ENCODE measurements around the gene ANKRD26.

ANKRD26 gene

GRCh38 chr10:27104919-27105318, 4.6 kb upstream of the ANKRD26 start:
- TF ChIP-seq, protein P1, sequence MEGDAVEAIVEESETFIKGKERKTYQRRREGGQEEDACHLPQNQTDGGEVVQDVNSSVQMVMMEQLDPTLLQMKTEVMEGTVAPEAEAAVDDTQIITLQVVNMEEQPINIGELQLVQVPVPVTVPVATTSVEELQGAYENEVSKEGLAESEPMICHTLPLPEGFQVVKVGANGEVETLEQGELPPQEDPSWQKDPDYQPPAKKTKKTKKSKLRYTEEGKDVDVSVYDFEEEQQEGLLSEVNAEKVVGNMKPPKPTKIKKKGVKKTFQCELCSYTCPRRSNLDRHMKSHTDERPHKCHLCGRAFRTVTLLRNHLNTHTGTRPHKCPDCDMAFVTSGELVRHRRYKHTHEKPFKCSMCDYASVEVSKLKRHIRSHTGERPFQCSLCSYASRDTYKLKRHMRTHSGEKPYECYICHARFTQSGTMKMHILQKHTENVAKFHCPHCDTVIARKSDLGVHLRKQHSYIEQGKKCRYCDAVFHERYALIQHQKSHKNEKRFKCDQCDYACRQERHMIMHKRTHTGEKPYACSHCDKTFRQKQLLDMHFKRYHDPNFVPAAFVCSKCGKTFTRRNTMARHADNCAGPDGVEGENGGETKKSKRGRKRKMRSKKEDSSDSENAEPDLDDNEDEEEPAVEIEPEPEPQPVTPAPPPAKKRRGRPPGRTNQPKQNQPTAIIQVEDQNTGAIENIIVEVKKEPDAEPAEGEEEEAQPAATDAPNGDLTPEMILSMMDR (conservative IDR thresholded peaks at IDR 0.05) = no peak
- TF ChIP-seq ZFX (IDR thresholded peaks at IDR 0.05) = no peak
- no peak overlapping the region for H3K27ac ChIP-seq

DNA sequence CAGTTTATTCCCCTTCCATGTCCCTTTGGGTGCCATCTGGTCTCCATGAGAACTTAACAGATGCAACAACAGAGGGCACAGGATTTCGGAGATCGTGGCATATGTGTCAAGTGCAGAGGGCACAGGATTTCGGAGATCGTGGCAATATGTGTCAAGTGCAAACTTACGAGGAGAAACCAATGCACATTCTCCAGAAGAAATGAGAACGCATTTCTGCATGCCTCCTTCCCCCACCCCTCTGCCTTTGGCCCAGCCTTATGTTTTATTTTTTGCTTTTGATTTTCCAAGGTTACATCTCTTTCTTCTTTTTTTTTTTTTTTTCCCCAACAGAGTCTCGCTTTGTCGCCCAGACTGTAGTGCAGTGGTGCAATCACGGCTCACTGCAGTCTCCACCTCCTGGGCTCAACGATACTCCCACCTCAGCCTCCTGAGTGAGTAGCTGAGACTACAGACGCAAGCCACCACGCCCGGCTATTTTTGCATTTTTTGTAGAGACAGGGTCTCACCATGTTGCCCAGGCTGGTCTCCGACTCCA, 586 bp upstream of the ANKRD26 start:
- peak overlapping the region; percentile 84 for H3K27ac ChIP-seq

DNA sequence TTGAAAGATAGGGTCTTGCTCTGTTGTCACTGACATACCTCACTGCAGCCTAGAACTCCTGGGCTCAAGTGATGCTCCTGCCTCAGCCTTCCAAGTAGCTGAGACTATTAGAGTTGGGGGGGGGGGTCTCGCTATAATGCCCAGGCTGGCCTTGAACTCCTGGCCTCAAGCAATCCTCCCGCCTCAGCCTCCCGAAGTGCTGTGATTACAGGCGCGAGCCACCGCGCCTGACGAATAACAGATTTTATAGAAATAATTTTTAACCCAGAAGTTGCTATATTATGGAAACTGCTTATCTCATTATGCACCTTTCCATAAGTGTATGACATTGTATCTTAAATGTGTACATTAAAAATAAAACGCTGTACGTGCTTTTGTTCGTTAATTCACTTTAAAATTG, 846 bp downstream of the ANKRD26 start:
- H3K27ac ChIP-seq = peak overlapping the region; percentile 84

More for the DNA sequence above, 586 bp upstream of the ANKRD26 start:
- no peak for TF ChIP-seq ZFX (IDR thresholded peaks at IDR 0.05)
- TF ChIP-seq, protein P1 (conservative IDR thresholded peaks at IDR 0.05) = no peak

GRCh38 chr10:27088119-27089044, 11.9 kb downstream of the ANKRD26 start:
- H3K27ac ChIP-seq = no peak overlapping the region
- TF ChIP-seq, protein P1 (conservative IDR thresholded peaks at IDR 0.05) = no peak
- TF ChIP-seq ZFX (IDR thresholded peaks at IDR 0.05) = no peak

More for the DNA sequence above, 846 bp downstream of the ANKRD26 start:
- TF ChIP-seq, protein P1 (conservative IDR thresholded peaks at IDR 0.05) = no peak
- TF ChIP-seq ZFX (IDR thresholded peaks at IDR 0.05) = no peak

- TF ChIP-seq, protein P1 (conservative IDR thresholded peaks at IDR 0.05) = no peak
- no peak for TF ChIP-seq ZFX (IDR thresholded peaks at IDR 0.05)
Measured at GRCh38 chr10:27072436-27073114, 27.7 kb downstream of the ANKRD26 start.

DNA sequence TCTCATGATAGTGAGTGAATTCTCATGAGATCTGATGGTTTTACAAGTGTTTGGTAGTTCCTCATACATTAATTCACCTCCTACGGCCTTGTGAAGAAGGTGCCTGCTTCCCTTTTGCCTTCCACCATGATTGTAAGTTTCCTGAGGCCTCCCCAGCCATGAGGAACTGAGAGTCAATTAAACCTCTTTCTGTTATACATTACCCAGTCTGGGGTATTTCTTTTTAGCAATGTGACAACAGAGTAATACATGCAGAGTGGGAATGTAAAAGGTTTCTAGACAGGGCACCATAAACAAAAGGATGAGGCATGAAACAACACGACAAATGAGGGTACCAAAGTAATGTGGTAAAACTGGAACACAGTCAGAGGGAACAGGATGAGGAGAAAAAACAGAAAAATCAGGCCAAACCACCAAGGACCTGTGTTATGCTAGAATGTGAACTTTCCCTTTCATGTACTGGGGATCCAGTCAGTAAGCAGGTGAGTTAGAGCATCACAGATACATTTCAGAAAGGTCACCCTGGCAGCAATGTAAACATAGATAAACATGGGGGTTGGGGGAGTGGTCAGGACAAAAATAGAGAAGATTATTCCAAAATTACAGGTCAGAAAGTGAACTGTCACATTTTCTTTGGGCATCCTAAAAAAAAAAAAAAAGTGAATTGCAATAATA, 31.9 kb downstream of the ANKRD26 start:
- no peak overlapping the region for H3K27ac ChIP-seq
- TF ChIP-seq, protein P1 (conservative IDR thresholded peaks at IDR 0.05) = no peak
- TF ChIP-seq ZFX (IDR thresholded peaks at IDR 0.05) = no peak

More at GRCh38 chr10:27072436-27073114, 27.7 kb downstream of the ANKRD26 start:
- H3K27ac ChIP-seq = no peak overlapping the region

Data from C4-2B (cell line).